Vagina (tissue), 2 donors: ENCODE measurements around the gene MASP2.

Experiments
- CTCF ChIP-seq, 3 experiments: fragments of 450-650 bp in 2 of 3; fragments of 200-600 bp in 1 of 3; sonication (generic) in 1 of 3; IDR thresholded peaks; one replicate each; pipeline ENCODE4 v1.5.1; 2017 to 2019; ENCODE audit warnings: antibody characterized with exemption in 3 of 3, mild to moderate bottlenecking in 2 of 3, moderate library complexity in 2 of 3
- POLR2A ChIP-seq, 2 donors: fragments of 450-650 bp; IDR thresholded peaks; one replicate each; pipeline ENCODE4 v1.6.1; 2017; ENCODE audit warnings: antibody characterized with exemption in 2 of 2, mild to moderate bottlenecking in 2 of 2, moderate library complexity in 2 of 2
- POLR2AphosphoS5 ChIP-seq, 2 donors: sonication (generic); formaldehyde crosslinking; IDR thresholded peaks; one replicate each; pipeline ENCODE4 v1.9.0; 2017; ENCODE audit warnings: antibody characterized with exemption in 2 of 2, mild to moderate bottlenecking in 2 of 2, low read depth in 1 of 2; ENCODE audit not compliant: insufficient read depth in 1 of 2

GRCh38 chr1:11042995-11043874 lies 3.8 kb downstream of the MASP2 start:
- TF ChIP-seq POLR2AphosphoS5 (IDR thresholded peaks at IDR 0.05; ENCODE audit: insufficient read depth in 1 of 2, low read depth in 1 of 2) (no peak), CTCF (IDR thresholded peaks at IDR 0.05) (no peak), POLR2A (IDR thresholded peaks at IDR 0.05) (no peak)
